GM12872 (cell line): ENCODE results near the gene VAV2.

ENCODE experiments used
- TF ChIP-seq, protein P1 (sequence below): IDR thresholded peaks from 3 replicates; pipeline ENCODE4 v1.5.1; 2011; ENCODE audit warnings: low read depth, mild to moderate bottlenecking, low read length, moderate library complexity; ENCODE audit not compliant: insufficient read depth

VAV2 gene

DNA sequence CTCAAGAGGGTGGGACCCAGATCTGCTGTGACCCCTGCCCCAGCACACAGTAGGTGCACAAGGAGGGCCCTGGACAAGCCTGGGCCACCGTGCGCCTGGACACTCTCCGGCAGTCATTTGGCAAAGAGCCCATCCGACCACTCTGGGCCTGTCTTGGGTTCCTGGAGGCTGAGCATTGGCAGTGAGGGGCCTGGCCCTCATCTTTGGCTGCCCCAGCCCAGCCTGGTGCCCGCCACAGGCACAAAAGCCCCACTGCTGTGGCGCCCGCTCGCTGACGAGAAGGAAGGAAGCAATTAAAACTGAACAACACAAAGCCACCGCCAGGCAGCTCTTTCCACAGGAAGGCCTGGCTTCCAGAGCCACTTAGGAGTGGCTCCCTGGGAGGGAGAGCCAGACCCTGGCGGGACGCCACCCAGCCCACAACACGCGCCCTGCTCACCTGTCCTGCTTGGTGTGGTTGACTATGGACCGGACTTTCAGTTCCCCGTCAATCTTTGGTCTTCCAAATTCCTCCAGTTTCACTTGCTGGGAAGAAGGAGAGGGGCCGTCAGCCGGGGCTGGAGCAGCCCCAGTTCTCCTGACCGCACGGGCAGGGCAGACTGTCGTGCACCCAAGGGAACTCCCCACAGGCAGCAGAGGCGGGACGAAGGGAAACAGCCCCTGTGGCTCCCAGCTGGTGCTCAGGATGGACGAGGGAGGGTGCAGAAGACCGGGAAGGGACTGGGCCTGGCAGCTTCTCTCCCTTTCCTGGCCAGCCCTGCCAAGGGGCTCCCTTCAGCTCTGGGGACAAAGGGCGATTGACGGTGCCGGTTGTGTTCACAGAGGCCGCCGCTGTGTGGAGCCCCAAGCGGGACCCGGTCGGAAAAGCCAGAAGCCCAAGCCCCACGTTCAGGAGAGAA lies 203.1 kb downstream of the VAV2 start:
- TF ChIP-seq, protein P1, sequence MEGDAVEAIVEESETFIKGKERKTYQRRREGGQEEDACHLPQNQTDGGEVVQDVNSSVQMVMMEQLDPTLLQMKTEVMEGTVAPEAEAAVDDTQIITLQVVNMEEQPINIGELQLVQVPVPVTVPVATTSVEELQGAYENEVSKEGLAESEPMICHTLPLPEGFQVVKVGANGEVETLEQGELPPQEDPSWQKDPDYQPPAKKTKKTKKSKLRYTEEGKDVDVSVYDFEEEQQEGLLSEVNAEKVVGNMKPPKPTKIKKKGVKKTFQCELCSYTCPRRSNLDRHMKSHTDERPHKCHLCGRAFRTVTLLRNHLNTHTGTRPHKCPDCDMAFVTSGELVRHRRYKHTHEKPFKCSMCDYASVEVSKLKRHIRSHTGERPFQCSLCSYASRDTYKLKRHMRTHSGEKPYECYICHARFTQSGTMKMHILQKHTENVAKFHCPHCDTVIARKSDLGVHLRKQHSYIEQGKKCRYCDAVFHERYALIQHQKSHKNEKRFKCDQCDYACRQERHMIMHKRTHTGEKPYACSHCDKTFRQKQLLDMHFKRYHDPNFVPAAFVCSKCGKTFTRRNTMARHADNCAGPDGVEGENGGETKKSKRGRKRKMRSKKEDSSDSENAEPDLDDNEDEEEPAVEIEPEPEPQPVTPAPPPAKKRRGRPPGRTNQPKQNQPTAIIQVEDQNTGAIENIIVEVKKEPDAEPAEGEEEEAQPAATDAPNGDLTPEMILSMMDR: no peak

- TF ChIP-seq, protein P1: no peak
Measured at GRCh38 chr9:133788045-133788818, 203.9 kb downstream of the VAV2 start.

DNA sequence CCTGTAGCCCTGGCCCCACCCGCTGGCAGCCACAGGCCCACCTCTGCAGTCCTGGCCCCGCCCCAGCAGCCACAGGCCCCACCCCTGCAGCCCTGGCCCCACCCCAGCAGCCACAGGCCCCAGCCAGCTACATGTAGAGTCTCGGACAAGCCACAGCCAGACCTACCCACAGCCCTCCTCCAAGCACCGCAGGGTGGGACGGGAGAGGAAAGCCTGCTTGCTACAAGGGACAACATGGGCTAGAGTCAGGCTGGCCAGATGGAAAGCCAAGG lies 204.4 kb downstream of the VAV2 start:
- TF ChIP-seq, protein P1: no peak

DNA sequence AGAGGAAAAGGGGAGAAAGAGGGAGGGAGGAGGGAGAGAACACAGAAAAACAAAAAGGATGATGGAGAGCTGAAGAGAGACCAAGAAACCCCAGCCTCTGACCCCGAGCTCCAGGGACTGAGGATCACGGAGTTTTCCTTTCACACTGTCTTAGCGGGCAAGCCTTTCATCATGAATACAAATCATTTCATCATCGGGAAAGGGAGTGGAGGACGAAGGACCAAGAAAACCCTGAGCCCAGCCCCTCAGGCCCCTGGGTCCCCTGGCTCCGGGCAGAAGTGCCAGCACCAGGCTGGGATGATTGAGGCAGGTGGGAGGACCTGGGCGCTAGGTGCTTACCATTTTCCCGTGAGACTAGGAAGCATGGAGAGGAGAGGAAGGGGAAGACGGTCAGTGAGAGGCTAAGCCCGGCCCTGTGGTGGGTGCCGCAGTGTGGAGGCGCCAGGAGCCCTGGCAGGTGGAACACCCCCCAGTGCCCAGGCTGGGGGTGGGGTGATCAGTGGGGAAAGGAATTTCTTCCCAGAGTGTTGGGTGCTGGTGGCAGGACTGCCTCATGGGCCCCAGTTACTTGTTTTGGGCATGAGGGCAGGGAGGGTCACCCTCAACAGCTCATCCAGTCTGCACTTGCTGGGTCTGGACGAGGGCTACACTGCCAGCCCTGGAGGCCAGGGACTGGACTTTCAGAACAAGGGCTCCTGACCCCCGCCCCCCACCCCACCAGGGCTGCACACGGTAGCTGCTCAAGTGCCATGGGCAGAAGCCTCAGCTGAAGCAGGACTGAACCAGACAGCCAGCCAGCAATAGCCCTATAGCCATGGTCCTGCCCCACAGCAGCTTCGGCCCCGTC lies 205.0 kb downstream of the VAV2 start:
- TF ChIP-seq, protein P1: no peak

DNA sequence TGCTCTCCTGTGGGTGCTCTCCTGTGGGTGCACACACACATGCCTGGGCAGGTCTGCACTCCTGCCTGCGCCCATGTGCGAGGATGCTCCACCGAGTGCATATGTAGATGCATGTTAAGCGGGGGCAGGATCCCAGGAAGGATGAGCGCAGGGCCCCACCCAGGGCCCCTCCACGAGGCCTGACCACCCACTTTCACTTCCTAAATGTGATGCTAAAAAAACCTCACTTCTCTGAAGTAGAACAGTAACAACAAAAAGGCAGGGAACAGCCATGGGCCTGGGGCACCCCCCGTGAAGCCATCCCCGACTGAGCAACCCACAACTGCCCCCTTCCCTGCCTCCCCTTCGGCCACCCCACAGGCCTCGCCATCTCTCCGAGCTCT lies 205.8 kb downstream of the VAV2 start:
- TF ChIP-seq, protein P1: no peak

- TF ChIP-seq, protein P1: no peak
Measured at GRCh38 chr9:133785753-133786370, 206.3 kb downstream of the VAV2 start.
